ENCODE measurements around the gene PDXK.
"Not testable (repeated sequence)": the region's sequence is repeated elsewhere in the genome, so short reads cannot be mapped to it uniquely, and the experiment has no call there.

PDXK gene

GRCh38 chr21:43697758-43698643 is 20.9 kb upstream of the PDXK start:
- no peak for DNase-seq (ENCODE audit: low read depth in 2 of 2)

GRCh38 chr21:43699492-43699777 is 19.5 kb upstream of the PDXK start:
- not testable (repeated sequence) for DNase-seq (ENCODE audit: low read depth in 2 of 2)

GRCh38 chr21:43699933-43700599 is 18.9 kb upstream of the PDXK start:
- DNase-seq (ENCODE audit: low read depth in 2 of 2): no peak

- DNase-seq (ENCODE audit: low read depth in 2 of 2): no peak
These were observed 16.8 kb upstream of the PDXK start for GRCh38 chr21:43701936-43702784.

GRCh38 chr21:43702785-43703034 is 16.2 kb upstream of the PDXK start:
- DNase-seq (ENCODE audit: low read depth in 2 of 2): no peak

- no peak for DNase-seq (ENCODE audit: low read depth in 2 of 2)
These were observed 15.7 kb upstream of the PDXK start for GRCh38 chr21:43703035-43703880.

DNA sequence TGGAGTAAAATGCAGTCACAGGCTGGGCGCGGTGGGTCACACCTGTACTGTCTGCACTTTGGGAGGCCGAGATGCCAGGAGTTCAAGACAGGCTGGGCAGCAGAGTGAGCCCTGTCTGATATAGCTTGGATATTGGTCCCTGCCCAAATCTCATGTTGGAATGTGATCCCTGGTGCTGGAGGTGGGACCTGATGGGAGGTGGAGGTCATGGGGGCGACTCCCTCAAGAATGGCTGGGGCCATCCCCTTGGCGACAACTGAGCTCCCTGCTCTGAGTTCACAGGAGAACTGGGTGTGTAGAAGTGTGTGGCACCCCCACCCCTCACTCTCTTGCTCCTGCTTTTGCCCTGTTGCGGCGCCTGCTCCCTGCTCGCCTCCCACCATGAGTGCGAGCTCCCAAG is 11.5 kb upstream of the PDXK start:
- DNase-seq (ENCODE audit: low read depth in 2 of 2): no peak

- no peak for DNase-seq (ENCODE audit: low read depth in 2 of 2)
These were observed 10.1 kb upstream of the PDXK start for GRCh38 chr21:43708745-43709381.

GRCh38 chr21:43712268-43712942 is 6.5 kb upstream of the PDXK start:
- DNase-seq (ENCODE audit: low read depth in 2 of 2): no peak

DNA sequence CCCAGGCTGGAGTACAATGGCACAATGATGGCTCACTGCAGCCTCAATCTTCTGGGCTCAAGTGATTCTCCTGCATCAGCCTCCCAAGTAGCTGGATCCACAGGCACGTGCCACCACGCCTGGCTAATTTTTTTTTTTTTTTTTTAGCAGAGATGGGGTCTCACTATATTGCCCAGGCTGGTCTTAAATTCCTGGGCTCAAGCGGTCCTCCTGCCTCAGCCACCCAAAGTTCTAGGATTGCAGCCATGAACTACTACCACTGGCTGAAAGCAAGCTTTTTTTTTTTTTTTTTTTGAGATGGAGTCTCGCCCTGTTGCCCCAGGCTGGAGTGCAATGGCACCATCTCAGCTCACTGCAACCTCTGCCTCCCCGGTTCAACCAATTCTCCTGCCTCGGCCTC is 5.8 kb upstream of the PDXK start:
- not testable (repeated sequence) for DNase-seq (ENCODE audit: low read depth in 2 of 2)

DNA sequence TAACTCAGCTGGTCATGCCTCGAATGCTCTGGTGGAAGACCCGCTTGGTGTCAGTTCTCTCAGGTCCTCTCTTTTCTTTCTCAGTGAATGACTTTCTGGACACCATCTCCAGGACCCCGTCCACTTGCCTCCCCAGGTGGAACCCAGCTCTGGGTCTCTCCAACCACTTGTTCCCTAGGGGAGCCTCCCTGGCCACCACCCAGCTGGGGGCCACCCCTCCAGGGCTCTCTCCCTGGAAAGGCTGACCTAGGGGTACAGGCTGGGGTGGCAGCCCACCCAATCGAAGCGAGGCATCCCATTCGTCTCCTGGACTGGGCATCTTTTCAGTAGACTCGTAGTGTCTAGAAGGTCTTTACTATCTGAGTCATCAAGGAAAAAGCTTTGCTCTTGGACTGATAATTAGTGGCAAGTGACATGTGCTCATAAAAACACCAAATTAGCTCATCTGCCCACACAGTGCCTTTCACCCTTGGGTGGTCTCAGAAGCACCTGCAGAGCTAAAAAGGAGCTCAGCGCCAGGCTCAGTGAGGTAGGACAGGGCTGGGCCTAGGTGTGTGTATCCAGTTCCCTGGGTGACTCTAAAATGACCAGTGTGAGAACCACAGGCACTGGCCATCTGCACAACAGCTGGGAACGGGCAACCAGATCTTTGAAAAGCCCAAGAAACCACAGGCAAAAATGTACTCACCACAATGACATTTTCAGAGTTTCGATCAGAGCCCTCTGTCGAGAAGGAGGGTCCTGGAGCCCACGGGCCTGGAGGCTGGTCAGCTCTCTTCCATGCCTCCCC is 2.4 kb upstream of the PDXK start:
- no peak for DNase-seq (ENCODE audit: low read depth in 2 of 2)

DNA sequence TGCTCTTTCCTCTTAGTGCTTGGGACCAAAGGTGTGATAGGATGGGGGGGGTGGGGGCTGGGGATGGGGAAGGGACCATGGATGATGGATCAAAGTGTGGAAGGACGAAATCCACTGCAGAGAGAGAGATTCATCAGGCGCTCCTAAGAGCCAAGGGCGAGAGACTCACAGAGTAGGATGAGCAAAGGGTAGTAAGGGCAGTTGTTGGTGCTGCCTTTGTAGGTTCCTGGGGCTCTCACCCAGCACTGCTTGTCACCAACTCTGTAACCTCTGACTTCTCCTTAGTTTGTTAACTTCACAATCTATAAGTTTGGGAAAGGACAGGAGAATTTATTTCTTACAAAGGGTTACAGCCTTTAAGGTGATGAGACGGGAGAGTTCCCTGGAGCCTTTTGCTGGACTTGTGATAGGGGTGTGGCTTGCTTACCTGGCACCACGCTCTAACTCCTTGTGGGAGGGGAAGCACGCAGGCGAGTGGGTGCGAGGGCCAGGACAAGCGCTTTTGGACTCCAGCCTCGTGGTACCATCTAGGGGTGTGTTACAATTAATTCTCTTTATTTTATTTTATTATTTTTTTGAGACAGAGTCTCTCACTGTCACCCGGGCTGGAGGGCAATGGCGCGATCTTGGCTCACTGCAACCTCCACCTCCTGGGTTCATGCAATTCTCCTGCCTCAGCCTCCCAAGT is 1.6 kb upstream of the PDXK start:
- no peak for DNase-seq (ENCODE audit: low read depth in 2 of 2)

DNA sequence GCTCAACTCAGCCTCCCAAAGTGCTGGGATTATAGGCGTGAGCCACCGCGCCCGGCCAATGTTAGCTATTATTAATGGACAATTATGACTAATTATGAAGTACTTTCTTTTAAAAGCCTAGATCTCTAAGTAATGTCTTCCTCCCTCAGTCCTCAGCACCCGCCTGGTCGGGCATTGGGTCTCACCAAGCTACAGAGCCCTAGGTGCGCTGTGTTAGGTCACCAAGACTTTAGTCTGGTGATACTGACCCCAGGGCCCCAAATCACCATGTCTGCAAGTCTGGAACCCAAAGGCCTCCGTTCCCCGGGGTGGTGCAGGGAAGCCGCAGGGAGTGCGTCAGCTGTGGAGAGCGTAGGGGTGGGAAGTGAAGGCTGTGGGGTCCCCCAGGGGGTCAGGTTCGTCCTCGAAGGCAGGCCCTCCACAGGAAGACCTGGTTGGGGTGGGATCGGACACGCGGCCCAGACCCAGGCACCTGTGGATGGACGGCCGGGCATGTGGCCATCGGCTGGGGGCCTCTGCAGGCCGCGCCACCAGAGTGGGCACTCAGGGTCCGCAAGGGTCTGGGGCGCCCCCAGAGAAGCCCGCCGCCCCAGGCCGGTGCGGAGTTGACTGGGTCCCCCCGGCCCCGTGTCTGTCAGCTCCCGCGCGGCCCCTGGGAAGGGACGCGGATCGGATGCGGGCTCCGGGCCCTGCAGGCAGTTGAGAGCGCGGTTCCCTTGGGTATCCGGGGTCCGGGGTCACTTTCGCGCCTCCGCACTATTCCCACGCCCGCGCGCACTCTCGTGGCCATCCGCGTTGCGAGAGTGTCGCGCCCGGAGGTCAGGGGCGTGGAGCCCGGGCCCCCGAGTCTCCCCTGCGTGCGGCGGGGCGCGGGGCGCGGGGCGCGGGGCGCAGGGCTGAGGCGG is 710 bp upstream of the PDXK start:
- no peak for DNase-seq (ENCODE audit: low read depth in 2 of 2)

DNA sequence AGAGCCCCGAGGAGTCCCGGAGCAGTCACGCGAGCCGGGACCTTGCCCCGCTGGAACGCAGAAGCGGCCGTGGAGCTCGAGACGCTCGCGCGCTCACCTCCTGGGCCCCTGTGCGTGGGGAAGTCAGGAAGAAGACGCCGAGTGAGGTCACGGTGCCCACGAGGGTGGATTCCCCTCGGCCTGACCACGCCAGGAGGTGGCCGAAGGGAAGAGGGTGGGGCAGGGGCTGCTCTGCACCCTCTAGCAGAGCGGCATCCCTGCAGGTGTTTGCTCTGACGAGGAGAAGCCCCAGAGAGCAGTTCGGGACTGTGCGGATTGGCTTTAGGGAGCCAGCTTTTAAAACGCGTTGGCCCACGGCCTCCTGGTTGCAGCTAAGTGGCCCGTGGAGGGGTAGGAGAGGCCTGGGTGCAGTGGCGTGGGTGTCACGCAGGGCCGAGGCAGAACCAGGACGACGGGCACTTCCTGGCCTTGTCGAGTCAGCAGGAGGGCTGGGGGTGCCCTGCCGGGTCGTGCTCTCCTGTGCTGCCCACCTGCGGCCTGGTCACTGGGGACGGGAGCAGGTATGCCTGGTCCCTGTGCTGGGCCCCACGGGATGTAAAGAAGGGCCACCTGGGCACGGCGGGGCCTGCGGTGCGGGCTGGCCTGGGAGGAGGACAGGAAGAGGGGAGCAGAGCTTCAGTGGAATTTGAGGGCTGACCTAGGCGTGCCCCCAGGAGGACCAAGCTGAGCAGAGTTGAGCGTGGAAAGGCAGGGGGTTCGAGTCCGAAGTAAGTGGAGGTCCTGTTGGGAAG is 1.0 kb downstream of the PDXK start:
- DNase-seq (ENCODE audit: low read depth in 2 of 2): no peak

DNA sequence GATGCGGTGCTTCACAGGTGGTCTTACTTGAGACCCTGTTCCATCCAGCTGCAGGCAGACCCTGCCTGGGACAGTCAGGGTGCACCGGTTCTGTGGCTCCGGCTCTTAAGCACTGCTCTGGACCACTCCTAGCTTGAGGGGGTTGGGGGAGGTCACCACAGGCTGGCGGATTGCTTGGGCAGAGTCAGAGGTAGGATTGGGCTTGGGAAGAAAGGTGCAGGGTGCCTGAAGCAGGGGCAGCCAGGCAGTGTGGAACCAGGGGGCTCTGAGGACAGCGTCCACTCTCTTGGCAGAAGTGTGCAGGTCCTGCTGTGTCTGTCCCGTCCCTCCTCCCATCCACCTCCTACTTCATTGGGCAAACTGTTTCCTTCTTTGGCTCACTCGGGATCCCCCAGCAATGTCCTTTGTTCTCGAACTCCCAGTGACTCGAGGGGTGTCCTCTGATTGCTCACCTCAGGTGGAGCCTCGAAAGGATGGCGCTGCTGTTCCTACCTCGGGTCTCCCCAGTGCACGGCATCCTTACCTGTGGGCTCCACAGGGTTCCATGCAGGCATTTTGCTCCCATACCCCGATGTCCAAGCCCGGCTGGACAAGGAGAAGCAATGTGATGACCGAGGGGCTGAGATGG is 1.7 kb downstream of the PDXK start:
- no peak for DNase-seq (ENCODE audit: low read depth in 2 of 2)

- no peak for DNase-seq (ENCODE audit: low read depth in 2 of 2)
These were observed 2.3 kb downstream of the PDXK start for GRCh38 chr21:43721206-43721605.

GRCh38 chr21:43721939-43722338 is 3.0 kb downstream of the PDXK start:
- DNase-seq (ENCODE audit: low read depth in 2 of 2): no peak

Measured in stimulated activated CD8-positive, alpha-beta memory T cell treated with anti-CD3 and anti-CD28 coated beads, Interleukin-15, amount 100 ng/mL, for 4 hours (primary cell).